ENCODE data around the gene INSIG2. TPM values are rescaled to one million over a fixed set of nuclear protein-coding genes. Genes with fewer than 3 reads are reported as not detected.

INSIG2 gene
- total RNA-seq, 1 donor from 2014 or later: 25.6 TPM

DNA sequence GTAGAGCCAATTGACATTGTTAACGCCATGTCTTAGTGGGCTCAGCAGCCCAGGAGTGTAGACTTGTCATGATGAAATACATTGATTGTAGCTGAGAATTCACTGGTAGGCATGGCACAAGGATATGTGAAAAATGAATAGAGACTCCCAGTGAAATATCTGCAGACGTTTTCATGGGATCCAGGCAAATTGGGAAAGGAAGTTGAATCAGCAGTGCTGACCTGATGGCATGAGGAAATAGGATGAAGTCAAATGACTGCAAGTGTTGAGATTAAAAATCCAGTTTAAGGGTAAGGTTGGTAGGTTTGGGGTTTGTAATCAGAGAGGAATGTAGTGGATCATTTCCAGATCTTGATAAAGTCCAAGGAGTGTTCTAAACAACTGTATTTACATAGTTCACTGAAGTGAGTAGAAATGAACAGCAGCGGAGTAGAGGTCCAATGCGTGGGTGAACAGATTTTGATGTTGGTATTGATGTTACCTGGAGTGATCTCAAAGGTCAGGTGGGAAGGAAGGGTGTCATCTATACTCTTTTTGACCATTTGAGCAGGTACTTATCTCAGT lies 24.6 kb downstream of the INSIG2 start:
- Histone ChIP-seq H3K36me3 (peaks cover 16% of the 10 kb centered on the region), H3K4me3 (no peak overlapping the region), H3K4me1 (peaks cover 8% of the 10 kb centered on the region), H3K27me3 (ENCODE audit: low read depth) (no peaks in the 10 kb centered on the region), H3K27ac (no peak overlapping the region), H3K9me3 (no peaks in the 10 kb centered on the region)
- DNase-seq (no peak), ATAC-seq (peak; percentile 95 to 96)
- TF ChIP-seq, protein P1, sequence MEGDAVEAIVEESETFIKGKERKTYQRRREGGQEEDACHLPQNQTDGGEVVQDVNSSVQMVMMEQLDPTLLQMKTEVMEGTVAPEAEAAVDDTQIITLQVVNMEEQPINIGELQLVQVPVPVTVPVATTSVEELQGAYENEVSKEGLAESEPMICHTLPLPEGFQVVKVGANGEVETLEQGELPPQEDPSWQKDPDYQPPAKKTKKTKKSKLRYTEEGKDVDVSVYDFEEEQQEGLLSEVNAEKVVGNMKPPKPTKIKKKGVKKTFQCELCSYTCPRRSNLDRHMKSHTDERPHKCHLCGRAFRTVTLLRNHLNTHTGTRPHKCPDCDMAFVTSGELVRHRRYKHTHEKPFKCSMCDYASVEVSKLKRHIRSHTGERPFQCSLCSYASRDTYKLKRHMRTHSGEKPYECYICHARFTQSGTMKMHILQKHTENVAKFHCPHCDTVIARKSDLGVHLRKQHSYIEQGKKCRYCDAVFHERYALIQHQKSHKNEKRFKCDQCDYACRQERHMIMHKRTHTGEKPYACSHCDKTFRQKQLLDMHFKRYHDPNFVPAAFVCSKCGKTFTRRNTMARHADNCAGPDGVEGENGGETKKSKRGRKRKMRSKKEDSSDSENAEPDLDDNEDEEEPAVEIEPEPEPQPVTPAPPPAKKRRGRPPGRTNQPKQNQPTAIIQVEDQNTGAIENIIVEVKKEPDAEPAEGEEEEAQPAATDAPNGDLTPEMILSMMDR (IDR thresholded peaks at IDR 0.05): no peak
- intact Hi-C loops (cut with DNase I): no loop called here

DNA sequence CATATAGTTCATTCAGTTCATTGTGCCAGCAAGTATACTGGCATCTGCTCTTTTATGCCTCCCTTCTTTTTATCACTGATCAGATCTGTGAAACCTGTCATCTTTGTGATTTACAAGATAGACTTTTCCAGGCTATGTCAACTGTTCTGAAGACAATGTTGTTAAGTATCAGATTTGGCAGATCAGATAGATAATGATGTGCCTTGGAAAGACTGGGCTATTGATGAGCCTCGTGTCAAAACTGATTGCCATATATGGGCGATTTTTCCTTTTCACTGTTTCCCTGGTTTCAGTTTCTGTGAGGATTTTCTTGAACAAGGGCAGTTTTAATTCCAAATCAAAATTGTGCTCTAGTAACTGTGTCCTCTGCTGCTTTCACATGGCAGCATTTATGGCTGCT lies 26.6 kb downstream of the INSIG2 start:
- H3K9me3 ChIP-seq: no peaks in the 10 kb centered on the region
- intact Hi-C loops (cut with DNase I): no loop called here
- H3K36me3 ChIP-seq: no peaks in the 10 kb centered on the region
- H3K27ac ChIP-seq: no peak overlapping the region
- no peaks in the 10 kb centered on the region for H3K27me3 ChIP-seq (ENCODE audit: low read depth)
- ATAC-seq: no peak
- H3K4me1 ChIP-seq: peaks cover 25% of the 10 kb centered on the region
- H3K4me3 ChIP-seq: no peak overlapping the region
- TF ChIP-seq, protein P1 (IDR thresholded peaks at IDR 0.05): no peak
- no peak for DNase-seq

DNA sequence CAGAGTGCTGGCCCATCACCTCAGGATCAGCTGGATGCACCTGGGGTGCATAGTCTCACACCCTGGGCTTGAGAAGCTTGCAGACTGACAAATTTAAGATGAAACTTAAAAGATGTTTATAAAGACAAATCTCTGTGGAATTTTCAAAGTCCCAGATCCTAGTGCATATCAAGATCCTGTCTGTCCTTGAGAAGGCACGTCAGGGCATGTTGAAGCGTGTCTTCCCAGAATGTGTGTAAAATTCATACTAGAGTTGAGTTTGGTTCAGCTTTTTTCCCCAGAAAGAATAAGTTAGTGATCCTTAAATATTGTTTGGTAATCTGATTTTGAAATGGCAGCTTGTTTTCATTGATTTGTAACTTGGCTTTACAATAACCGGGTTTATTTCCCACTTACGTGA lies 27.5 kb downstream of the INSIG2 start:
- TF ChIP-seq, protein P1 (IDR thresholded peaks at IDR 0.05): no peak
- DNase-seq: no peak
- peaks cover 26% of the 10 kb centered on the region for H3K4me1 ChIP-seq
- H3K36me3 ChIP-seq: no peaks in the 10 kb centered on the region
- no peaks in the 10 kb centered on the region for H3K27me3 ChIP-seq (ENCODE audit: low read depth)
- intact Hi-C loops (cut with DNase I): no loop called here
- H3K27ac ChIP-seq: no peak overlapping the region
- no peaks in the 10 kb centered on the region for H3K9me3 ChIP-seq
- ATAC-seq: no peak
- no peak overlapping the region for H3K4me3 ChIP-seq

DNA sequence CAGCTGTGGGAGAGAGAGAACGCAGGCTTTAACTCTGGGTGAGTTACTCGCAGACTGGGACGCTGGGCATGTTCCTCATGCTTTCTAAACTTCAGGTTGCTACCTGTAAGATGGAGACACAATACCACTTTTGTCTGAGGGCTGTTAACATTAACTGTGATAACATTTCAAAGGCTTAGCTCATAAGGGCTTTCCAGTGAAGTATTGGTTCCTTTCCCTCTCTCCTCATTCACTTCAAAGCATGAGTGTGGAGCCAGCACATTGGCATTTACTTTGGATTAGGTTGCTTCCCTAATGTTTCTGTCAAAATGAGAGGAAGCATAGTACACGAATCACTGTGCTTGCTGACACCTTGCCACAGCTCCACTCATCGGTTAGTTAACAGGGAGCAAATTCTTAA lies 30.2 kb downstream of the INSIG2 start:
- H3K36me3 ChIP-seq: no peaks in the 10 kb centered on the region
- no peak for DNase-seq
- TF ChIP-seq, protein P1 (IDR thresholded peaks at IDR 0.05): no peak
- intact Hi-C loops (cut with DNase I): no loop called here
- peak; percentile 85 to 89 for ATAC-seq
- peak overlapping the region; percentile 65 for H3K27ac ChIP-seq
- H3K9me3 ChIP-seq: no peaks in the 10 kb centered on the region
- H3K4me1 ChIP-seq: peaks cover 42% of the 10 kb centered on the region
- no peak overlapping the region for H3K4me3 ChIP-seq
- H3K27me3 ChIP-seq (ENCODE audit: low read depth): no peaks in the 10 kb centered on the region

DNA sequence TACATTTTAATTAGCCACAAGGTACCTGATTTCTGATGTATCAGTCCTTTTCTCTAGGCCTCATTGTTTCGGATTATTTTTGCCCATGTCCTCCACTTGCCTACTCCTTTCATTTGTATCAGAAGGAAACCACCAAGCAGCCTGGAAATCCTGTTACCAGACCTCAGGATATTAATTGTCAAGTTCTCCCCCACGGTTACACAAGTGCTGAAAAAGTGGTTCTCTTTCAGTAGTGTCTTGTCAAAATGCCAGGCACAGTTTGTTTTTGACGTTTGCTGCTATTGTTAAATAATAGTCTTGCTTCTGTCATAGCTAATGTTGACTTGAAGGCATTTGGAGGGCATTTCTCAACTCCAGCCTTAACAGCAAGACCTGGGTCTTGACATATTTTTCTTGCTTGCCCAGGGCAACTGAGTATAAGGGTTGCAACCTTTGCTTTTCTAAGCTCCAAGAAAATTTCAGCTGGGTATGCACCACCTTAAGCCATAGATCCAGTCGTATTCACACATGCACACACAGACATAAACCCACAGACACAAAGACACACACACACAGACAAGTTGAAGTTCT lies 31.0 kb downstream of the INSIG2 start:
- DNase-seq (no peak), ATAC-seq (peak; percentile 37 to 54)
- TF ChIP-seq, protein P1 (IDR thresholded peaks at IDR 0.05): no peak

More for the DNA sequence above, 31.0 kb downstream of the INSIG2 start:
- no peaks in the 10 kb centered on the region for H3K9me3 ChIP-seq
- H3K4me3 ChIP-seq: no peak overlapping the region
- intact Hi-C loops (cut with DNase I): no loop called here
- H3K27me3 ChIP-seq (ENCODE audit: low read depth): no peaks in the 10 kb centered on the region
- no peaks in the 10 kb centered on the region for H3K36me3 ChIP-seq
- H3K27ac ChIP-seq: peak overlapping the region; percentile 65
- H3K4me1 ChIP-seq: peaks cover 47% of the 10 kb centered on the region

Data from lower lobe of right lung (tissue), 2 donors.